Brain pericyte (primary cell): ENCODE results near the gene EIF3I.

Experiments
- DNase-seq: peaks from one replicate; pipeline ENCODE4 v3.0.0-alpha.2; 2012; ENCODE audit warnings: low read depth, low spot score

Gene EIF3I

DNA sequence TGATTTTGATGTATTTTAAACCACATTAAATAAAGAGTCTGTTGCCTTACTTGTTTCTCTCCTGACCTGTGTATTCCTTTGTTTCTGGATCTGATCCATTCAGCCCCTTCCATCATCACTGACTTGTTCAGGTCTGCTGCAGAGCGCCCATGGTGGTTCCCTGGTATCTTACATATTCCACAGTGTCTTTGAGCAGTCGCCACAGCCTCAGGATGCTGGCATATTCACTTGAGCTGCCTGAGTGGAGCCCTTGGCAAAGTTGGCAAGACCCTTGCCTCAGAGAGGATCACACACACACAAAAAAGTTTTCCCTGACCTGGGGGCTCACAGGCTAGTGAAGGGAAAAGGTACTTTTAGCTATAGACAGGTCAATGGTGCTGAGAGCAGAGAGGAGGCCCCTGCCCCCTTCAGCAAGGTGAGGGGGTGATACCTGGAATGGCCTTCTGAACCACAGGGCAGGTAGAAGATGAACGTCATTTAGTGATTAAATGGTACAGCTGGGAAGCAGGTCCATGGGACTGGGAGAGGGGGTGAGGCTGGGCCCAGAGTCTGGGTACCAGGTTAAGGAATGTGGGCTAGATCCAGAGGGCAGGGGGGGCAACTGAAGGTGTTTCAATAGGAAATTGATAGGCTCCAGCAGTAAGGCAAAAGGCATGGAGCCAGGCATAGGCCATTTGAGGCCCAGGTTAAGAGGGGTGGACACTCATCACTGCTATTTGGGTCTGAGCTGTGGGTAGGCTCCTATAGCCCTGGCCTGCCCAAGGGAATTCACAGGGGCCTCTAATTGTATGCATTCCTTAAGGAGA is 23.8 kb upstream of the EIF3I start:
- DNase-seq, result no peak

DNA sequence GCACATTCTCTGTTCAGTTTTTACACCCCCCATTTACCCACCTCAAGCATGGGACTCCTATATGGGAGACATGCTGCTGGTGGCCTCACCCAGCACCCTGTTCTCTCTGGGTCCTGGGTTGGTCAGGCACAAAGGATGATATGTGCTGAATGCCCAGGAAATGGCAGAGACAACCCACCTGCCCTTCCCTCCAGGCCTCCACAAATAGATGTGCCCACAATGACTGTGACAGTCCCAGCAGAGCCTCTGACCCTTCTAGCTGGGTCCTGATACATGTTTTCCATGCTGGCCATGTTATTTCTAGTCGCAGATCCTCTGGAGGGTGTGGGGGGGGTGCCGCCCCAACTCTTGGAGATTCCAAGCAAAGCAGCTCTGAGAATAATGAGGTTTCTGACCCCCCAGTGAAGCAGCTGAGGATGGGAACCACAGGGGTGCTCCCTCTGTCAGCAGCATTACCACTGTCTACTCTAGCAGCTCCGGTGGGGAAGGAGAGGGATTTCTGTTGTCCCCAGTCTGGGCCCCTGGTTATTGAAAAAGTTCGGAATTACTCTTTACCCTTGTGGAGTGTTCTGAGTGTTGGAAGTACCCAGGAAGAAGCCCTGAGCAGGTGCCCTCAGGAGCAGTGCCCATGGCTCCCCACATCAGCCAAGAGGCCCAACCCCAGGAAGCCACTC is 23.0 kb upstream of the EIF3I start:
- DNase-seq, result no peak

DNA sequence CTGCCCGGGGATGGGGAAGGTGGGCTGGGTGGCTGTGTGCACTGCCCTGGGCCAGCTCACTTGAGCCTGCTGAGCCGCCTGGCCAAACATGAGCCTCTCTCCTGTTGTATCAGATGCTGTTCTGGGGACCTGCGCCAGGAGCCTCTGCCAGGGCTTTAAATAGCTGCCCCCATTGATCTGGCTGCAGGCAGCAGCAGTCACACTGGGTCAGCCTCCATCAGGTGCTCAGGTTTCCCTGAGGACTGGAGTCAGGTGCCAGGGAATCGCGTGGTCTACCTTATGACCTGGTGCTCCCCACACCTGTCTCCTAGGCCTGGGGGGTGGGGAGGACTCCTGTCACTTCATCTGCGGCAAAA is 22.5 kb upstream of the EIF3I start:
- no peak for DNase-seq

DNA sequence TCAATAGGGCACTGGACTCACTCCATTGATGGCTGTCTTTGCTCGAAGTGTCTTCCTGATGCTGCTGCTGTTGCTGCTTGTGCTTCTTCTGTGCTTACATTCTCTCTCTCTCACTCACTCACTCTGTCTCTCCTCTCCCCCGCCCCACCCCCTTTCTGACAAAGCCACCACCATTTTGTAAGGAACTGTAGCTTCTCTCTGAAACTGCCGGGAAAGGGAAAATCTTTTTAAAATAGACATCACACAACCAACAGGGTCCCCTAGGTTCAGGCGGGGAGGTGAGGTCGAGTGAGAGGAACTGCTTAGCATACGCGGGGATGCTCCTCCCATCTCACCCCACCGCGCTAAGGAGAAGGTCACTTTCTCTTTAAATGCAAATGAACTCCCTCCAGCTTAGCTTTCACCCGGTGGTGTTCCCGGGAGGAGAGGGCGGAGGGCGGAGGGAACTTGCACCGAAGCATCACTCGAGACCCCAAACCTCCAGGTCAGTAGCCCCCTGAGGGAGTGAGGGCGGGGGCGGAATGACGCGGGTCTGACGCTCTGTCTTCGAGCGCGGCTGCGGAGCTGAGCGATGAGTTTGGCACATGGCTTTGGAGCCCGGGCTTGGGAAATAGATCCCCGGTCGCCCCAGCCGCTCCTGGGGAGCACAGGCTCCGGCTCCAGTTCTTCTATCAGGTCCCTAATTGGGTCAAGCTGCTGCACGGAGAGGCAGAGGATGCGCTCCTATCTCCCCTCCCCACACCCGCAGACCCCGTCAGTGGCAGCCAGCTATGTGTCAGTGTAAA is 21.8 kb upstream of the EIF3I start, which contains the start of gene CCDC28B:
CCDC28B (plus strand) TSS at position 370 of the 785 bp plus-strand sequence. CDS start 1,341 bp downstream, outside the sequence.
- peak; percentile 67 for DNase-seq

DNA sequence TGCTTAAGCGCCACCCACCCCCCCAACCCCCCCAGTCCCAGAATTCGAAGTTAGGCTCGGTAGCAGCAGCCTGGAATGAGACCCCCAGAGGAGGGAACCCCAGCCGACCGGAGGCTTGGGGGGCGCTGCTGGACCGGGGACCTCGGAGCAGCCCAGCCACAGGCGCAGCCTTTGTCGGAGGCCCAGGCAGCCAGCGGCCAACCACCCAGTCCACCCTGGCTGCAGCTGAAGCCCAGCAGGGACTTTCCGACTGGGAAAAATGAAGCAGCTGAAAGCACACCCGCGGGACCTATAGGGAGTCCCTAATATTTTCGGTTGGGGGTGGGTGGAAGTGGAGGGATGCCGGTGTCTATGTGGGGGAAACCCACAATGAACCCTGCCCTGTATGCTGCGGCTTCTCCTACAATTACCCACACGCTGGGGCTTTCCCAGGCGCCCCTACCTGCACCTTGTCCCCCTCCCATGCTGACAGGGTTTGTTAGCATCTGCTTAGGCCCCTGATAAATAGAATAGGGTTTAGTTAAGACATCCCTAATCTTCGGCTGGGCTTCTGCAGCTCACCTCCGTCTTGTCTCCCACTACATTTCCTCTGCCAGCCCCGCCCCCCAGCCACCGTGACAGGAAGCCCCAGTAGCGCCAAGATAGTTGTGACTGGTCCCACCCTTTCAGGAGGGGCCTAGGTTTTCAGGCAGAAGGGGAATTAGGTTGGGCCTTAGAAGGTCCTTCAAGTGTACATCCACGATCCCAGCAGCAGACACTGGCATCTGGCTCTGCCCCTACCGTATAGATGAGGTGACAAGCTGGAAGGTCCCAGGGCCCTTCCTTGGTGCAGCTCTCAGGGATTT is 21.0 kb upstream of the EIF3I start:
- no peak for DNase-seq

DNA sequence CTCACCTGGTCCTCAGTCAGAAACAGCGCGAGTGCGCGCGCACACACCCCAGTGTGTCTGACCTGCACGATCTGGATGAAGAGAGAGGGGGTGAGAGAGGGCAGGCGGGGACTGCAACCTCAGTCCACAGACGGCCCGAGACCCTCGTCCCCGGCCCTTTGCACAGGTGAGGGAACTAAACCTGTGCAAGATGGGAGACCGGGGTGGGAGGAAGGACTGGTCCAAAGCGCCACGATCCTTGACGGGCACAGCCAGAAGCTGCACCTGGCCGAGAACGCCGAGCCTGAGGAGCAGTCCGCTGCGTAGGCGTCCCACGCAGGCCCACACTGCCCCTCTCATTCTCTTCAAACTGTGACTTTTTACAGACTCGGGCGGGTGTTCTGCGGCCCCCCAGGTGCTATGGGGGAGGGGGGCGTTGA is 17.3 kb upstream of the EIF3I start:
- no peak for DNase-seq

DNA sequence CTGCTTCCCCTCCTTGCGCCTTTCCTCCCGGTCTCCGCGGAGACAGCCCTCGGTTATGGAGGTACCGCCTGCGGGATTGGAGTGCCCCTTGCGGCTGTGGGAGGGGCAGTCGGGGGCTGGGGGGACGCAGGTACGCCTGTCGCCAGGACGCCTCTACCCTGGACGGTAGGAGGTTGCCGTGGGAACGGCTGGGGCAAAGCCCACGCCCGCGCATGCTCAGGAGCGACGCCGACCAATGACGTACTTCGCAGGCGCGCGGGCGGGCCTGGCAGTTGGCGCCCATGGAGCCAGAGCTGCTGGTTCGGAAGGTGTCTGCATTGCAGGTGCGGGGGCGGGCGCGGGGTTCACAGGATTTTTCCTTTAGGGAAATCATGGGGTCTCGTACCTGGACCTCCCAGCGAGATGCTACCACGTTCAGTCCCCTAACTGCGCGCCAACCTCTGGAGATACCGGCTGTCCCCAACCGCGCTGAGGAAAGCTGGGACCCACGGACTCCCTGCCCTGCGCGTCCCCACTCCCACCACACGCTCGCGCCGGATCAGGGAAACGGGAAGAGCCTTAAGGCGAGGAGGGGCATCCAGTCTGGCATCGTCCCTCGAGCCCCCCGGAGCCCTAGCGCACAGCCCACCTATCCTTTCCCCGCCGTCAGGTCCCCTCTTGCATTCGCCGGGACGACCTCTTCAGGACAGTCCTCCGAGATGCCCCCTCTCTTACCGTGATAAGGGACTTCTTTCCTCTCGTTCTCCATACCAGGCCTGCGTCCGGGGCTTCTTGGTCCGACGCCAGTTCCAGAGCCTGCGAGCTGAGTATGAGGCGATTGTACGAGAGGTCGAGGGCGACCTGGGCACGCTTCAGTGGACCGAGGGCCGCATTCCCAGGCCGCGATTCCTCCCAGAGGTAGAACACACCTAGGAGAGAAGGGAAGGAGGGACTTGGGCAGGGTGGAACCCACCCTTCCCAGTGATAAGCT is 16.5 kb upstream of the EIF3I start, which contains the start of gene IQCC:
IQCC (plus strand) TSS at position 271 of the 970 bp plus-strand sequence; CDS start at position 282, 11 bp downstream.
- no peak for DNase-seq

DNA sequence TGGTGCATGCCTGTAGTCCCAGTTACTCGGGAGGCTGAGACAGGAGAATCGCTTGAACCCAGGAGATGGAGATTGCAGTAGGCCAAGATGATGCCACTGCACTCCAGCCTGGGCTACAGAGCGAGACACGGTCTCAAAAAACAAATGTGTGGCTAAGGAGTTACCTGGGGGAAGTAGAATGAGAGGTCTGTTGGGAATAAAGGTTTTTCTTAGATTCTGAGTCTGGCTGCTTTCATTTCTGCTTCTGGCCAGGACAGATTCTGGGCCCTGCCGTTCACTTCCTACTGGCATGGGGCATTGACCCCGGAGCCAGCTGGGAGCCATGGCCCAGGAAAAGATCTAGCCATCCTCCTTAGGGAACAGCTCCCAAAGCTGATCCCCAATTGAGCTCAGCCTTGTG is 13.7 kb upstream of the EIF3I start:
- DNase-seq, result no peak

DNA sequence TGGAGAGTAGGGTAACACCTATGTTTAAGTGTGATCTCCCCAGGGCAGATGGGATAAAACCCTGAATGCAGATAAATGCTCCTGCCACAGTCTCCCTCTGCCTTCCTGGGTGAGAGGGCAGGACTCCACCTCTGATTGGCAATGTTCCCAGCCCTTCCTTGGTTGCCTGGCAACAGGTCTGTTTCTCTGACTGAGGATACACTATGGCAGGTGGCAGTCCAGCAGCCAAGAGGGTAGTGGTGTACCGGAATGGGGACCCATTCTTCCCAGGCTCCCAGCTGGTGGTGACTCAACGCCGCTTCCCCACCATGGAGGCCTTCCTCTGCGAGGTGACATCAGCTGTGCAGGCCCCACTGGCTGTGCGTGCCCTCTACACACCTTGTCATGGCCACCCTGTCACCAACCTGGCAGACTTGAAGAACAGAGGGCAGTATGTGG is 13.3 kb upstream of the EIF3I start, which contains the start of gene DCDC2B:
DCDC2B (plus strand) TSS at position 199 of the 438 bp plus-strand sequence; CDS start at position 204, 5 bp downstream.
- DNase-seq, result no peak

DNA sequence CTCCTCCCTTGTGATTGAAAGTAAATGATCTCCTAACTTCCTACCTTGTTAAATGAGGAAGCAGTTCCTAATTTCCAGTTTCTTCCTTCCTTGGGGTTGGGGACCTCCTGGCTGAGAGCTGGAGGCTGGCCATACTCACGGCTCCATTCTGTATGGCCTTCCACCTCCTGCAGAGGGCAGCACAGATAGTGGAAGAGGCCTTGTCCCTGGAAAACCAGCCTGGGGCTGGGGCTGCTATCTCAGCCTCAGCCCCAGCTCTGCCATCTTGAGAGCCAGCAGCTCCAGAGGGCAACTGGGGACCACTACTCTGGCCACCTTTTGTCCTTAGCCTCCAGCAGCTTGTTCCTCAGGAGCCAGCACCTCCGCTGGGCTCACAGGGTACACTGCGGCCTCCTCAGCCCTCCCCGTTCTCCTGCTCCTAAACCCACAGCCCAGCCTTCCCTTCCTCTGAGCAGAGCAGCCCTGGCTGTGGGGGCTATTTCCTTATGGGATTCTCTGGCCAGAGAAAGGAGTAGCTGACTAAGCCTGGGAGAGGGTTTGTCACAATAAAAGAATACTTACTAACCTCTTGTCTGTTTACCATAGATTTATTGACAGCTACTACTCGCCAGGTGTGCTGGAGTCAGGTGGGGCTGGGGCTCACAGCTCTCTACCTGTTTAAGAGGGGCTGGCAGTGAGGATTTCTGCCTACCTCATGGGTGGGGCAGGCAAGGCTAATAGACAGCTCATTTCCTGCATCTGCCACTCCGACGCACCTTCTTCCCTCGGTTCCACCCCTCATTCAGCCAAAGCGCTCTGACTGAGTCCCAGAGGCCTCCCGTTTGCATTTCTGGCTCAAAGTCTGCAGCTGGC is 6.4 kb upstream of the EIF3I start:
- no peak for DNase-seq

DNA sequence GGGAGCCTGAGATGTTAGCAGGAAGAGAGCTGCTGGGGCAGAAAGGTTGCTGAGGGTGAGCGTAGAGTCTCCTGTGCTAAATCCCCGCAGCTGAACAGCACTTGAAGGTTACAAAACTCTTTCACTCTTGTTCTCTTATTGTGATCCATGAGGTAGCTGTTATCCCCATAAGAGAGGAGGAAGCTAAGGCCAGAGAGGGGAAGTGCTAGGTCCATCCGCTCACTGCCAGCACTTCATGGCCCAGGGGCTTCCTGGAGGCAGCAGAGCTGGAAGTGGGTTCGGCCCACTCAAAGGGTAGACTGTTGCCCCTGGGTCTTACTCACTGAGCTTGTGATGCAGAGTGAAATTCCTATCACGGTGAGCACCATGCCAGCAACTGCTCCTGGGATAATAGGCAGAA is 5.6 kb upstream of the EIF3I start:
- DNase-seq, result no peak

DNA sequence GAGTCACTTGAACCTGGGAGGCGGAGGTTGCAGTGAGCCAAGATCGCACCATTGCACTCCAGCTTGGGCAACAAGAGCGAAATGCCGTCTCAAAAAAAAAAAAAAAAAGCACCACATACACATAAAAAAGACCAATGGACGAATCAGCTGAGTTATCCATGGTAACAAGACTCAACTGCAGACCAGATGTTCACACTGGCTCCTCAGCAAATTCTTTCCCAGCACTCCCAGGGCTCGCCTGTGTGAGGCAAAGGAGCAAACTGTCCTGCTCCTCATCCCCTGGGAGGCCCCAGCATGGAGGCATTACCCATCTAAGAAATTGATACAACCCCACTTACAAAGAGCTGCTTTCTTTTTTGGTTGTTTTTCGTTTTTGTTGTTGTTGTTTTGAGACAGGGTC is 3.2 kb upstream of the EIF3I start:
- DNase-seq, result no peak

DNA sequence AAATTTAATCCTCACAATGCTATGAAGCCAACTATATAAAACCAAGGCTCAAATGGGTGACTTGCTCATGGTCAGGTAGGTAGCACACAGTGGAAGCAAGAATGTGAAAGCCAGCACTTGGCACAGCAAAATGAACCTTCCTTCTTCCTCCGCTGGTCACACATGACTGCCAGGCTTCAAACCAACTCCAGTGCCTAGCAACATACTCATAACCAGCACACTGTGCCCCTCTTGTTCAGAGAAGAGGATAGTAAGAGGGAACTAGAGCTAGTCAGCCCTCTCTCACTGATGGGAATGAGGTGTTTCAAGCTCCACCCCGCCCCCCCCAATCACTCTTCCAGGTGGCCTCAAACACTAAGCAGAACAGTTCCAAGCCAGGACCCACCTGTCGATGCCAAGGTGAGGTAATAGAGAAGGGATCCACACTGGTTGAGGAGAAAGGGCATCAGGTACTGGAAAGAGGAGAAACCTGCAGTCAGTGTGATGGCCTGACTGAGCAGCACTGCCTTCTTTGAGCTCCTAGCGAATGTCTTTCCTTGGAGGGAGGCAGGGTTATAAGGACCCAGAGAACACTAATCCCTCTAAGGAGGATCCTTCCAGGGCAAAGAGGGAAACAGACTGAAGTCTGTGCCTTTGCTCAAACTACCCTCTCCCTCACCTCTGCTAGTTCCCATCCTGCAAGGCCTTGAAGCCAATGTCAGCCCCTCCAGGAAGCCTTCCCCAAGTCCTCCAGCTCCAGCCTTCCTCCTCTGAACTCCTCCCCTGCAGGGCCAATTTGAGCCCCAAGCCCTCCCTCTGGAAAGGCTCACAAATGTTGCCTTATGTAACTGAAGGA is 1.2 kb upstream of the EIF3I start:
- DNase-seq, result no peak

DNA sequence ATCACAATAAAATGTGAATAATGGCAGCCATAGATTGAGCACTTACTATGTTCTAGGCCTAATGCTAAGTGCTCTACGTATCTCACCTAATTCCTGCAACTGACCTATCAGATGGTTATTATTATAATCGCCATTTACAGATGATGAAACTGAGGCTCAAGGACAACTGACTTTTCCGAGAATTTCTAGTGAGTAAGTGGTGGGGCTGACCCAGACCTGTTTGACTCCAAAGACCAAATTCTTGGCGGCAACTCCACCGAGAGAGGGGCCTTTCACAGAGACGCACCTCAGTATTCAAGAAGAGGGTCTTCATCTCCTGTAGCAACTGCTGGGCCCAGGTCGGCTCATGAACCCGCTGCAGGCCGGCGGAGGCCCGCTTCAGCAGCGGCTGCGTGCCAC is 627 bp upstream of the EIF3I start:
- DNase-seq, result no peak

DNA sequence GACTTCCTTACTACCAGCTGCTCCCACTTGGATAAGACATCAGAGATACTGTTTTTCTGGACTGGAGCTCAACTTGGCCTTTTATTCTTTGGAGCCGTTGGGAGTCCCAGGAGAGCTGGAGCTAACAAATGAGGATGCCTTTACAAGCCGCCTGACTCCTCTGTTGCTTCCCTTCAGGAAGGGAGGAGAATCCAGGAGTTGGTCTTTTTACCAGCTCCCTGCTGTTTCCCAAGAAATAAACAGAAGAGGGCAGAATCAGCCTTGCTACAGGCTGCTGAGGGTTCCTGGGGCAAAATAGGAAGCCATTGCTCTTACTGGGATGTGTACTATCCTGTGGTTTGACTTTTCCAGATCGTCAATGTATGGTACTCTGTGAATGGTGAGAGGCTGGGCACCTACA is 1.5 kb downstream of the EIF3I start:
- DNase-seq, result no peak

DNA sequence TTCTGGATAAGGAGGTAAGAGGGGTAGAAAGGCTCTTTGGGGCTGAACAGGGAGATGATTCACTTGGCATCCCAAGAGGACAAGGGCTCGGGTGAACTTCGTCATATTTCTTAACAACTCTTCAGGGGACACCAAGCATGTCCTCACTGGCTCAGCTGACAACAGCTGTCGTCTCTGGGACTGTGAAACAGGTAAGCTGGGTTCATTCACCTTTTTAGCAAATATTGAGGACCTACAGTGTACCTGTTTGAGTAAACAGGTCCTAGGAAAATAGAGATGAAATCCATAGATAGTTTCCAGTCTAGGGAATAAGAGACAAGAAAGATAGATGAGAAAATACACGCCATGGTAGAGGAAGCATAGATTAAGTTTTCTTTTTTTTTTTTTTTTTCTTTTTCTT is 2.1 kb downstream of the EIF3I start:
- DNase-seq, result no peak

DNA sequence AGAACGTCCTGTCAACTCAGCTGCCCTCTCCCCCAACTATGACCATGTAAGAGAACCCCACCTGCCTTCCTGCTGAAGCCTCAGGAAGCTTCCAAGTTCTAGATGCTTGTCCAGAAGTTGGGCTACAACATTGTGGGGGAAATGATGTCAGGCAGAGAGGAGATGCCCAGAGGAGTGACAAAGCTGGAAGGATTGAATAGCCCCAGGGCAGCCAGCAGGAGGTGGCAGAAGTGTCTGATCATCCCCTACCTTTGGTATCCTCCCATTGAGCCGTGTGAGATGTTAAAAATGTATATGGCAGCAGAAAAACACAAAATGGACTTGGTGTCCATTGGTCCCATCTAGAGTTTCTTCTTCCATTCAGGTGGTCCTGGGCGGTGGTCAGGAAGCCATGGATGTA is 6.6 kb downstream of the EIF3I start:
- DNase-seq, result no peak

DNA sequence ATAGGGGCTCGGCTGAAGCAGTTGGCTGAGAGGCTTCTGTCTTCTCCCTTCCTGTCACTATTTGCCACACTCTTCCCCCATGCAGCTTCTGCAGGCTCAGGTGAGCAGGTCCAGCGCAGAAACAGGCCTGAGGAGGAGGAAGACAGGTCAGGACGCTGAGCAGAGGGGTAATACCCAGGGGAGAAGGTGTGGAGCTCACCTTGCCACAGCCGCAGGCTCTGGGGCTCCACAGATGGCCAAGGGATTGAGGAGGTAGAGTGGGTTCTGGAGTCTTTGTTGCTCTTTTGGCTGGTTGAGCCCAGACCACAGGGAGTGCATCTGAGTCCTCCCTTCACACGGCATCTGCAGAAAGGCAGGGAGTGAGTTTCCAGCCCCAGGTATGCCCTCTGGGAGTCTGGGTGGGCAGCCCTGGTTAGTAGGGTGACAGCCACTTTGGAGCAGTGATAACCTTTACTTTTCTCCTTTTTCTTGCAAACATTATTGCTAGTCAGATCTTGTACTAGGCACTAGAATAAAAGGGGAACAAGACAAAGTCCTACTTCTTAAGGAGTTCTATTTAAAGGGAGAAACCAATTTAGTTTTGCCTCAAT is 9.7 kb downstream of the EIF3I start:
- no peak for DNase-seq
